Raji (cell line): ENCODE results near the gene HOOK2.
A peak's percentile ranks its signal among the peaks of the same experiment; 100 is the strongest.

Experiments used
- POLR2A ChIP-seq: IDR thresholded peaks from 2 replicates; pipeline ENCODE4 v1.6.1; 2011; ENCODE audit warnings: low read depth, low read length, control low read depth; ENCODE audit not compliant: insufficient read depth

Gene HOOK2

GRCh38 chr19:12749938-12750521 lies 25.3 kb downstream of the HOOK2 start:
- TF ChIP-seq POLR2A: no peak

GRCh38 chr19:12748489-12748888 lies 26.9 kb downstream of the HOOK2 start:
- no peak for TF ChIP-seq POLR2A

GRCh38 chr19:12745166-12745897 lies 30.0 kb downstream of the HOOK2 start:
- TF ChIP-seq POLR2A: no peak

GRCh38 chr19:12737835-12738351 lies 37.5 kb downstream of the HOOK2 start:
- no peak for TF ChIP-seq POLR2A

- TF ChIP-seq POLR2A: peak; percentile 89
These were observed 38.1 kb downstream of the HOOK2 start, which contains the start of gene GET3 for GRCh38 chr19:12736995-12737834. Gene GET3 (plus strand): TSS chr19:12737497. CDS start chr19:12737506, 9 bp downstream.

- TF ChIP-seq POLR2A: no peak
These were observed 41.8 kb downstream of the HOOK2 start for GRCh38 chr19:12733369-12734214.

GRCh38 chr19:12731337-12731736 lies 44.0 kb downstream of the HOOK2 start:
- no peak for TF ChIP-seq POLR2A

- no peak for TF ChIP-seq POLR2A
These were observed 45.3 kb downstream of the HOOK2 start for GRCh38 chr19:12730064-12730463.

GRCh38 chr19:12727745-12728433 lies 47.5 kb downstream of the HOOK2 start:
- no peak for TF ChIP-seq POLR2A

- TF ChIP-seq POLR2A: no peak
These were observed 48.4 kb downstream of the HOOK2 start for GRCh38 chr19:12726988-12727316.

- peak; percentile 80 for TF ChIP-seq POLR2A
These were observed 51.5 kb downstream of the HOOK2 start, which contains the start of gene TNPO2 for GRCh38 chr19:12723641-12724426. Gene TNPO2 (minus strand): TSS chr19:12723932. CDS start chr19:12720977, 2,955 bp downstream.

GRCh38 chr19:12723381-12723640 lies 52.0 kb downstream of the HOOK2 start:
- TF ChIP-seq POLR2A: no peak

- peak; percentile 88 for TF ChIP-seq POLR2A
These were observed 52.6 kb downstream of the HOOK2 start for GRCh38 chr19:12722566-12723380.
